Activated T-cell treated with anti-CD3 and anti-CD28 coated beads for 24 hours (primary cell): ENCODE results near the gene GGT7.
"Not testable (repeated sequence)": the region's sequence is repeated elsewhere in the genome, so short reads cannot be mapped to it uniquely, and the experiment has no call there.

Experiments
- DNase-seq: peaks from one replicate; pipeline ENCODE4 v3.0.0-alpha.2; 2020; ENCODE audit warnings: low read depth

Gene GGT7

GRCh38 chr20:34848597-34848996, 24.1 kb downstream of the GGT7 start:
- DNase-seq = no peak

- no peak for DNase-seq
These were observed 29.2 kb downstream of the GGT7 start for GRCh38 chr20:34843421-34843820.

GRCh38 chr20:34842143-34842542, 30.5 kb downstream of the GGT7 start:
- DNase-seq = no peak

- DNase-seq = no peak
These were observed 38.2 kb downstream of the GGT7 start for GRCh38 chr20:34834459-34834893.

GRCh38 chr20:34831936-34832335, 40.7 kb downstream of the GGT7 start:
- DNase-seq = no peak

- no peak for DNase-seq
These were observed 43.5 kb downstream of the GGT7 start for GRCh38 chr20:34829191-34829590.

- peak; percentile 80 for DNase-seq
These were observed 46.9 kb downstream of the GGT7 start, which contains the start of gene NCOA6 for GRCh38 chr20:34825530-34826362. Gene NCOA6, minus strand, starts transcription at chr20:34825651. Its CDS starts 43,296 bp downstream, at chr20:34782355.

- peak; percentile 48 for DNase-seq
These were observed 47.7 kb downstream of the GGT7 start for GRCh38 chr20:34824806-34825529.

GRCh38 chr20:34824452-34824805, 48.2 kb downstream of the GGT7 start:
- peak; percentile 71 for DNase-seq

- DNase-seq = no peak
These were observed 48.6 kb downstream of the GGT7 start for GRCh38 chr20:34824026-34824425.

GRCh38 chr20:34820805-34821578, 51.7 kb downstream of the GGT7 start:
- DNase-seq = no peak

- no peak for DNase-seq
These were observed 54.9 kb downstream of the GGT7 start for GRCh38 chr20:34817801-34818200.

GRCh38 chr20:34817072-34817471, 55.6 kb downstream of the GGT7 start:
- DNase-seq = no peak

- no peak for DNase-seq
These were observed 57.0 kb downstream of the GGT7 start for GRCh38 chr20:34815636-34816035.

- no peak for DNase-seq
These were observed 64.1 kb downstream of the GGT7 start for GRCh38 chr20:34808583-34808982.

- not testable (repeated sequence) for DNase-seq
These were observed 64.7 kb downstream of the GGT7 start for GRCh38 chr20:34807944-34808465.

- no peak for DNase-seq
These were observed 66.4 kb downstream of the GGT7 start for GRCh38 chr20:34806255-34806654.

GRCh38 chr20:34798871-34799270, 73.8 kb downstream of the GGT7 start:
- no peak for DNase-seq

- DNase-seq = no peak
These were observed 74.3 kb downstream of the GGT7 start for GRCh38 chr20:34798328-34798727.

- DNase-seq = no peak
These were observed 75.4 kb downstream of the GGT7 start for GRCh38 chr20:34797012-34797995.
